K562 (cell line): ENCODE measurements around the gene LTBP2. TPM values are rescaled to one million over a fixed set of nuclear protein-coding genes. Genes with fewer than 3 reads are reported as not detected.

ENCODE experiments used
- ATAC-seq: fragments of 200-7000 bp; cut with Tn5 transposase; 3 replicates; pipeline ENCODE4 v1.9.1; 2020; ENCODE audit warnings: moderate library complexity
- BruUV-seq: library from RNA; stranded (reverse); fragments of 400-500 nt; replicated peaks from 2 replicates; lab custom pipeline; 2021; lab: Mats Ljungman, UMichigan
- CTCF ChIA-PET: fragments of 300-600 bp; formaldehyde crosslinking; extraction: SDS; loops from one replicate; lab custom pipeline; 2021; ENCODE audit warnings: low intra/inter-chr PET ratio; lab: Yijun Ruan, JAX
- POLR2A ChIA-PET: fragments of 300-600, 350-650 bp; sonication (Branson Sonifier 250); formaldehyde crosslinking; extraction: SDS; loops from one replicate; lab custom pipeline; 2021; ENCODE audit warnings: antibody characterized with exemption, inconsistent platforms; lab: Yijun Ruan, JAX
- DNase-seq, 4 experiments: peaks; one replicate each; pipeline versions ENCODE4 v3.0.0 to v3.0.0-alpha.2; 2011 to 2018; ENCODE audit warnings: low spot score in 3 of 4, mixed read lengths in 3 of 4; ENCODE audit errors: extremely low read depth in 1 of 4
- FAIRE-seq: peaks from 2 replicates; lab custom pipeline; 2011; peaks lifted over from hg19 to GRCh38; lab: Jason Lieb, UNC
- H2AFZ ChIP-seq: 2 replicates; pipeline ENCODE4 v1.6.0; 2011; ENCODE audit warnings: low read depth, low read length, control low read depth, inconsistent platforms
- H3K27ac ChIP-seq: fragments of 200-600 bp; 3 replicates; pipeline ENCODE4 v1.8.0; 2011; ENCODE audit warnings: low read depth, mild to moderate bottlenecking, control low read depth, inconsistent platforms, low read length, moderate library complexity, mixed read lengths; ENCODE audit errors: extremely low read depth
- H3K27me3 ChIP-seq, 2 experiments: fragments of 300-600 bp in 1 of 2; 2 replicates in 1 of 2; 3 replicates in 1 of 2; pipeline versions ENCODE4 v1.6.0 to v1.8.0; 2011; ENCODE audit warnings: inconsistent platforms in 2 of 2, low read length in 2 of 2, mild to moderate bottlenecking in 1 of 2, mixed read lengths in 1 of 2, moderate library complexity in 1 of 2; ENCODE audit not compliant: control insufficient read depth in 2 of 2, insufficient read depth in 2 of 2
- H3K36me3 ChIP-seq: fragments of 300-600 bp; 3 replicates; pipeline ENCODE4 v1.8.0; 2011; ENCODE audit warnings: mild to moderate bottlenecking, low read length, inconsistent platforms; ENCODE audit not compliant: control insufficient read depth, insufficient read depth
- H3K4me1 ChIP-seq, 2 experiments: fragments of 200-600 bp in 1 of 2; replicated peaks in 1 of 2; 2 replicates in 1 of 2; 3 replicates in 1 of 2; pipeline versions ENCODE4 v1.5.1 to v1.8.0; 2011; ENCODE audit warnings: inconsistent platforms in 2 of 2, low read length in 2 of 2, mild to moderate bottlenecking in 1 of 2, mixed read lengths in 1 of 2, moderate library complexity in 1 of 2; ENCODE audit not compliant: control insufficient read depth in 2 of 2, insufficient read depth in 2 of 2
- H3K4me2 ChIP-seq: 2 replicates; pipeline ENCODE4 v1.6.1; 2011; ENCODE audit warnings: low read length, control low read depth, inconsistent platforms, mixed read lengths; ENCODE audit not compliant: insufficient read depth
- H3K4me3 ChIP-seq: fragments of 200-600 bp; sonication (generic), shearing (Covaris generic); 2 replicates; pipeline ENCODE4 v1.5.1; 2016; ENCODE audit warnings: control low read depth, inconsistent platforms
- H3K79me2 ChIP-seq: fragments of 200-600 bp; 3 replicates; pipeline ENCODE4 v1.8.0; 2011; ENCODE audit warnings: low read length, inconsistent platforms; ENCODE audit not compliant: control insufficient read depth, insufficient read depth
- H3K9ac ChIP-seq, 2 experiments: 2 replicates each; pipeline versions ENCODE4 v1.6.0 to v1.6.1; 2011; ENCODE audit warnings: low read depth in 2 of 2, low read length in 2 of 2, control low read depth in 1 of 2, inconsistent platforms in 1 of 2, mild to moderate bottlenecking in 1 of 2, mixed read lengths in 1 of 2; ENCODE audit not compliant: insufficient read depth in 1 of 2
- H3K9me1 ChIP-seq: one replicate; pipeline ENCODE4 v1.6.0; 2011; ENCODE audit warnings: inconsistent platforms, mild to moderate bottlenecking, low read length, moderate library complexity; ENCODE audit not compliant: control insufficient read depth, insufficient read depth
- H3K9me3 ChIP-seq: replicated peaks from 2 replicates; pipeline ENCODE4 v1.5.1; 2011; ENCODE audit warnings: low read depth, low read length, inconsistent platforms; ENCODE audit not compliant: control insufficient read depth, insufficient read depth
- H4K20me1 ChIP-seq: replicated peaks from 2 replicates; pipeline ENCODE4 v1.6.1; 2011; ENCODE audit warnings: low read length, inconsistent platforms, mixed read lengths; ENCODE audit not compliant: control insufficient read depth, insufficient read depth
- GABPB2 ChIP-seq: fragments of 250-450 bp; sonication (Bioruptor Pico); conservative IDR thresholded peaks from 2 replicates; pipeline ENCODE4 v1.5.1; 2021; ENCODE audit warnings: mild to moderate bottlenecking
- RNF2 ChIP-seq: sonication (generic); IDR thresholded peaks from 2 replicates; pipeline ENCODE4 v1.6.1; 2016
- SAFB2 ChIP-seq: fragments of 200-400 bp; formaldehyde crosslinking; IDR thresholded peaks from 2 replicates; pipeline ENCODE4 v1.6.1; 2018; ENCODE audit warnings: borderline replicate concordance, low read length, low read depth, moderate library complexity; ENCODE audit not compliant: severe bottlenecking
- SRSF1 ChIP-seq: fragments of 200-400 bp; formaldehyde crosslinking; IDR thresholded peaks from 2 replicates; pipeline ENCODE4 v1.6.1; 2017; ENCODE audit warnings: mild to moderate bottlenecking, low read depth, low read length, moderate library complexity
- TCFL5 ChIP-seq: fragments of 250-450 bp; sonication (Bioruptor Pico); conservative IDR thresholded peaks from 2 replicates; pipeline ENCODE4 v1.6.1; 2021; ENCODE audit warnings: mild to moderate bottlenecking, moderate library complexity, matching md5 sums
- ZBTB1 ChIP-seq: sonication (generic); formaldehyde crosslinking; IDR thresholded peaks from 2 replicates; pipeline ENCODE4 v1.8.1; 2023; ENCODE audit warnings: missing genetic modification reagents, low read depth, mild to moderate bottlenecking, borderline replicate concordance
- ZNF518B ChIP-seq: fragments of 250-450 bp; sonication (Bioruptor Pico); IDR thresholded peaks from 2 replicates; pipeline ENCODE4 v1.5.0; 2021; ENCODE audit warnings: mild to moderate bottlenecking, moderate library complexity
- WGBS: fragments of 100-300 bp; shearing (Covaris generic); methylation state at CpG from one replicate; pipeline ENCODE4 v1.1.6; 2016; ENCODE audit warnings: low coverage, mixed read lengths; ENCODE audit not compliant: insufficient coverage; ENCODE audit errors: missing lambda C conversion rate; 5-methylcytosine and 5-hydroxymethylcytosine counted together
- in situ Hi-C: fragments of 300-500 bp; cut with MboI; formaldehyde crosslinking; loops from 4 replicates; pipeline ENCODE4 v1.15.0; 2018; ENCODE audit warnings: inconsistent platforms, mixed read lengths
- intact Hi-C: fragments of 100-400 bp; cut with micrococcal nuclease; formaldehyde crosslinking; loops from 2 replicates; pipeline ENCODE4 v1.14.2; 2022
- polyA plus RNA-seq, 8 experiments: library from polyadenylated mRNA; depleted of rRNA in 4 of 8; stranded (reverse) in 5 of 8; unstranded in 3 of 8; fragments of >200 nt; fragmentation: Nextera tagmentation in 2 of 8; fragmentation: Illumina TruSeq in 1 of 8; extraction: Ambion mirVana in 2 of 8; extraction: Trizol in 1 of 8; gene quantifications; 2 replicates each; pipeline versions ENCODE4 v1.2.1 to v1.2.3, GENCODE V29; 2011 to 2014; ENCODE audit warnings: inconsistent platforms in 1 of 8, missing spikeins in 1 of 8
- total RNA-seq, 7 experiments: library from RNA; depleted of rRNA in 6 of 7; stranded (reverse); fragments of >200 nt in 6 of 7; fragmentation: Illumina TruSeq in 2 of 7; extraction: Trizol in 2 of 7; gene quantifications; 2 replicates each; pipeline versions ENCODE4 v1.2.1 to v1.2.3, GENCODE V29; 2011 to 2021; ENCODE audit warnings: low replicate concordance in 1 of 7
- TF ChIP-seq, protein P1 (sequence below): fragments of 200-800 bp; sonication (Bioruptor generic); IDR thresholded peaks from 2 replicates; pipeline ENCODE4 v1.6.1; 2016; ENCODE audit warnings: missing genetic modification characterization, missing compliant biosample characterization

The LTBP2 gene
- total and polyA plus RNA-seq, 9 of the 15 experiments (the other 6 are each of a cell fraction or from before 2014, with no cell fraction given): under 0.01 to 0.18 (median 0.03) TPM; not detected in 3

GRCh38 chr14:74475678-74476077 lies 136.4 kb downstream of the LTBP2 start:
- Histone ChIP-seq H3K27ac (no peak overlapping the region), H4K20me1 (no peaks in the 10 kb centered on the region; the same call in 1 of the 2 replicates), H3K9ac (no peak overlapping the region), H3K4me1 (no peaks in the 10 kb centered on the region; a peak in 1 of 5 replicates), H2AFZ (no peak overlapping the region), H3K36me3 (no peaks in the 10 kb centered on the region), H3K4me3 (no peak overlapping the region), H3K27me3 (no peaks in the 10 kb centered on the region), H3K9me1 (no peaks in the 10 kb centered on the region), H3K9me3 (no peaks in the 10 kb centered on the region), H3K79me2 (no peaks in the 10 kb centered on the region), H3K4me2 (no peak overlapping the region)
- CTCF ChIA-PET: no interaction called here
- ATAC-seq (no peak), FAIRE-seq (no peak), DNase-seq (no peak)
- POLR2A ChIA-PET: interaction anchor here (0.8 kb wide), 1 partner anchor 15 kb away, joined by 4 read pairs; no protein-coding TSS in a partner anchor
- in situ Hi-C loops (loop anchor here (10.0 kb wide), 1 partner anchor 111 kb away; no protein-coding TSS in a partner anchor), intact Hi-C loops (no loop called here)
- TF ChIP-seq, protein P1, sequence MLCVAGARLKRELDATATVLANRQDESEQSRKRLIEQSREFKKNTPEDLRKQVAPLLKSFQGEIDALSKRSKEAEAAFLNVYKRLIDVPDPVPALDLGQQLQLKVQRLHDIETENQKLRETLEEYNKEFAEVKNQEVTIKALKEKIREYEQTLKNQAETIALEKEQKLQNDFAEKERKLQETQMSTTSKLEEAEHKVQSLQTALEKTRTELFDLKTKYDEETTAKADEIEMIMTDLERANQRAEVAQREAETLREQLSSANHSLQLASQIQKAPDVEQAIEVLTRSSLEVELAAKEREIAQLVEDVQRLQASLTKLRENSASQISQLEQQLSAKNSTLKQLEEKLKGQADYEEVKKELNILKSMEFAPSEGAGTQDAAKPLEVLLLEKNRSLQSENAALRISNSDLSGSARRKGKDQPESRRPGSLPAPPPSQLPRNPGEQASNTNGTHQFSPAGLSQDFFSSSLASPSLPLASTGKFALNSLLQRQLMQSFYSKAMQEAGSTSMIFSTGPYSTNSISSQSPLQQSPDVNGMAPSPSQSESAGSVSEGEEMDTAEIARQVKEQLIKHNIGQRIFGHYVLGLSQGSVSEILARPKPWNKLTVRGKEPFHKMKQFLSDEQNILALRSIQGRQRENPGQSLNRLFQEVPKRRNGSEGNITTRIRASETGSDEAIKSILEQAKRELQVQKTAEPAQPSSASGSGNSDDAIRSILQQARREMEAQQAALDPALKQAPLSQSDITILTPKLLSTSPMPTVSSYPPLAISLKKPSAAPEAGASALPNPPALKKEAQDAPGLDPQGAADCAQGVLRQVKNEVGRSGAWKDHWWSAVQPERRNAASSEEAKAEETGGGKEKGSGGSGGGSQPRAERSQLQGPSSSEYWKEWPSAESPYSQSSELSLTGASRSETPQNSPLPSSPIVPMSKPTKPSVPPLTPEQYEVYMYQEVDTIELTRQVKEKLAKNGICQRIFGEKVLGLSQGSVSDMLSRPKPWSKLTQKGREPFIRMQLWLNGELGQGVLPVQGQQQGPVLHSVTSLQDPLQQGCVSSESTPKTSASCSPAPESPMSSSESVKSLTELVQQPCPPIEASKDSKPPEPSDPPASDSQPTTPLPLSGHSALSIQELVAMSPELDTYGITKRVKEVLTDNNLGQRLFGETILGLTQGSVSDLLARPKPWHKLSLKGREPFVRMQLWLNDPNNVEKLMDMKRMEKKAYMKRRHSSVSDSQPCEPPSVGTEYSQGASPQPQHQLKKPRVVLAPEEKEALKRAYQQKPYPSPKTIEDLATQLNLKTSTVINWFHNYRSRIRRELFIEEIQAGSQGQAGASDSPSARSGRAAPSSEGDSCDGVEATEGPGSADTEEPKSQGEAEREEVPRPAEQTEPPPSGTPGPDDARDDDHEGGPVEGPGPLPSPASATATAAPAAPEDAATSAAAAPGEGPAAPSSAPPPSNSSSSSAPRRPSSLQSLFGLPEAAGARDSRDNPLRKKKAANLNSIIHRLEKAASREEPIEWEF (CRISPR knock-in tag): no peak
- TF ChIP-seq ZBTB1 (no peak), ZNF518B (CRISPR knock-in tag) (no peak), RNF2 (no peak), TCFL5 (CRISPR knock-in tag) (no peak), SRSF1 (no peak), SAFB2 (no peak), GABPB2 (CRISPR knock-in tag) (no peak)
- no TSS peak for BruUV-seq
- WGBS: 0% methylated on average over 3 of the region's 3 CpGs
